Psoas muscle (tissue), 8 donors: ENCODE data around the gene KIRREL3. TPM values are rescaled to one million over a fixed set of nuclear protein-coding genes. Genes with fewer than 3 reads are reported as not detected.

Experiments
- ATAC-seq, 4 donors: fragments of 200-7000 bp; cut with Tn5 transposase; one replicate each; pipeline ENCODE4 v1.9.1; 2020; ENCODE audit warnings: moderate library complexity in 3 of 4, mild to moderate bottlenecking in 2 of 4
- DNase-seq, 2 donors: peaks; one replicate each; pipeline ENCODE4 v3.0.0-alpha.2; 2020
- H3K27ac ChIP-seq: fragments of 200-600 bp; one replicate; pipeline ENCODE4 v1.8.0; 2022
- H3K27me3 ChIP-seq, 3 donors: fragments of 200-600 bp in 1 of 3; one replicate each; pipeline versions ENCODE4 v1.6.1 to v1.8.0; 2013 to 2022; ENCODE audit warnings: low read length in 2 of 3, mild to moderate bottlenecking in 2 of 3, moderate library complexity in 1 of 3; ENCODE audit not compliant: insufficient read depth in 3 of 3
- H3K36me3 ChIP-seq, 2 donors: fragments of 200-600 bp in 1 of 2; one replicate each; pipeline versions ENCODE4 v1.6.1 to v1.8.0; 2013 to 2022; ENCODE audit warnings: low read depth in 1 of 2, mild to moderate bottlenecking in 1 of 2, moderate library complexity in 1 of 2; ENCODE audit not compliant: insufficient read depth in 1 of 2
- H3K4me1 ChIP-seq: fragments of 200-600 bp; one replicate; pipeline ENCODE4 v1.8.0; 2022
- H3K4me3 ChIP-seq: fragments of 200-600 bp; one replicate; pipeline ENCODE4 v1.8.0; 2022; ENCODE audit warnings: mild to moderate bottlenecking
- H3K9me3 ChIP-seq: fragments of 200-600 bp; one replicate; pipeline ENCODE4 v1.8.0; 2022
- WGBS, 3 donors: extraction: QIAGEN DNeasy Blood & Tissue Kit; methylation state at CpG; one replicate each; pipeline versions ENCODE4 v1.1.6 to v1.1.7; 2013; 5-methylcytosine and 5-hydroxymethylcytosine counted together
- intact Hi-C, 2 donors: fragments of 100-400 bp; cut with DNase I; formaldehyde crosslinking; loops; one replicate each; pipeline versions ENCODE4 v1.11.0 to v1.14.2; 2022
- polyA plus RNA-seq, 3 donors: library from polyadenylated mRNA; stranded (reverse); fragments of 200-250 nt; gene quantifications; one replicate each; pipeline ENCODE4 v1.2.3, GENCODE V29; 2013
- total RNA-seq, 4 donors: library from RNA; stranded (reverse); fragmentation: NEBNext Ultra II Directional in 2 of 4; extraction: Animal tissue kit (Norgen Biotek cat#: 25700) in 2 of 4; gene quantifications; one replicate each; pipeline versions ENCODE4 v1.2.1 to v1.2.4, GENCODE V29; 2021 to 2023
- TF ChIP-seq, protein P1 (sequence below): fragments of 200-600 bp; IDR thresholded peaks from one replicate; pipeline ENCODE4 v1.8.0; 2022; ENCODE audit warnings: antibody characterized with exemption
- donor health status: healthy with polysubstance abuse.
- donor health status: DM: no; HTN: no; CAD: no; lungs with moderate emphysema.
- donor health status: Bipolar disorder and iron deficiency.
- donor health status: healthy.
- donor health status: DM: yes; HTN: yes; CAD: no.
- donor health status: DM: no; HTN: no; CAD: no.
- donor health status: DM: no; HTN: no; CAD: no.
- donor health status: DM: yes; HTN: yes; CAD: no.

KIRREL3 gene
- total and polyA plus RNA-seq, 7 donors: 0.04 TPM; not detected in 6

DNA sequence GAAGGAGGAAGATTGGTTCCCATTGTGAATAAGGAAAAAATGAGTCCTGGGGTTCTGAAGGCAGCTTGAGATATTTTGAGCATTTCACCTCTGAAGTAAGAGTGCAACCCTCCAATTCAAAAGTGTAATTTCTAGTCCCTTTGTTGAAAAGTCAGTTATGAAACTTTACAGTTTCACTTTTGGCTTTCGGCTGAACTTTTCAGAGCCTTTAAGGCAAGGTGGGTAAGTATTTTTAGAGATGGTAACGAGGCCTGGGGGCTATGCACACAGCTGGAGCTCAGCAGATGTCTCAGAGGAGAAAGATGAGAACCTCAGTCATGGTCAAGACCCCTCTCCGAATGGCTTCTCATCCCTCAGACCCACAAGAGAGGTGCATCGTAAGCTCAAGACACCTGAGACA lies 267.6 kb downstream of the KIRREL3 start:
- Histone ChIP-seq H3K9me3 (no peaks in the 10 kb centered on the region), H3K27me3 (peaks cover 0 to 4% (median 3%) of the 10 kb centered on the region in 3 donors), H3K4me1 (no peaks in the 10 kb centered on the region), H3K36me3 (no peaks in the 10 kb centered on the region), H3K4me3 (no peak overlapping the region), H3K27ac (no peak overlapping the region)
- TF ChIP-seq, protein P1, sequence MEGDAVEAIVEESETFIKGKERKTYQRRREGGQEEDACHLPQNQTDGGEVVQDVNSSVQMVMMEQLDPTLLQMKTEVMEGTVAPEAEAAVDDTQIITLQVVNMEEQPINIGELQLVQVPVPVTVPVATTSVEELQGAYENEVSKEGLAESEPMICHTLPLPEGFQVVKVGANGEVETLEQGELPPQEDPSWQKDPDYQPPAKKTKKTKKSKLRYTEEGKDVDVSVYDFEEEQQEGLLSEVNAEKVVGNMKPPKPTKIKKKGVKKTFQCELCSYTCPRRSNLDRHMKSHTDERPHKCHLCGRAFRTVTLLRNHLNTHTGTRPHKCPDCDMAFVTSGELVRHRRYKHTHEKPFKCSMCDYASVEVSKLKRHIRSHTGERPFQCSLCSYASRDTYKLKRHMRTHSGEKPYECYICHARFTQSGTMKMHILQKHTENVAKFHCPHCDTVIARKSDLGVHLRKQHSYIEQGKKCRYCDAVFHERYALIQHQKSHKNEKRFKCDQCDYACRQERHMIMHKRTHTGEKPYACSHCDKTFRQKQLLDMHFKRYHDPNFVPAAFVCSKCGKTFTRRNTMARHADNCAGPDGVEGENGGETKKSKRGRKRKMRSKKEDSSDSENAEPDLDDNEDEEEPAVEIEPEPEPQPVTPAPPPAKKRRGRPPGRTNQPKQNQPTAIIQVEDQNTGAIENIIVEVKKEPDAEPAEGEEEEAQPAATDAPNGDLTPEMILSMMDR: no peak
- DNase-seq (no peak), ATAC-seq (no peak)
- 57 to 72% (median 67%) methylated on average over 4 of the region's 4 CpGs for WGBS, 3 donors
- intact Hi-C loops: no loop called here

DNA sequence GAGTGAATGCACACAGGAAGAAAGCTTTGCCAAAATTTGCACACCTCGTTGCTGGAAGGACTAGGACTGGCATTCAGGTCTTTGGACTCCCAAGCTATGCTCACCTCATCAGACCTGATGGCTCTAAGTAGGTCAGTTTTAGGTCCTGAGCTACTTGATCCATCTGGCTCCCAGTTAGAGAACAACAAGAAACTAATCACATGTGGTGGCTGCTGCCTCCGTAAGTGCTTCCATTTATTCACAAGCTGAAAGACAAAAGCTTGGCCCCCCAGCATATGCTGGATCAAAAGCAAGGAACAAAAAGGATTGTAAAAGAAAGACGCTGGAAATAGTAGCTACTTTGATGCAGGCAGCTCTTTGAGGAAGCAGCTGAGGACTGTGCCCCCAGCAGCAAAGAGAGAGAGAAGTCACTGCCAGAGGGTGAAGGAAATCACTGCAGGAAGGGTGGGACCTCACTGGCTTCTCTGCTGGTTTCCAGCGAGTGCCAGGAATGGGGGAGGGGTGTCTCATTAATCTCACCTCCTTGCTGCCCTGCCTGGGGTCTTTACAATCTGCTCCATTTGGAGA lies 268.9 kb downstream of the KIRREL3 start:
- no peaks in the 10 kb centered on the region for H3K36me3 ChIP-seq
- ATAC-seq (no peak), DNase-seq (no peak)
- H3K4me3 ChIP-seq: no peak overlapping the region
- H3K27me3 ChIP-seq: peaks cover 0 to 4% (median 1%) of the 10 kb centered on the region in 3 donors
- H3K27ac ChIP-seq: no peak overlapping the region
- WGBS, 3 donors: 31 to 53% (median 43%) methylated on average over 4 of the region's 4 CpGs
- no peaks in the 10 kb centered on the region for H3K9me3 ChIP-seq
- intact Hi-C loops: no loop called here
- no peaks in the 10 kb centered on the region for H3K4me1 ChIP-seq
- TF ChIP-seq, protein P1: no peak

DNA sequence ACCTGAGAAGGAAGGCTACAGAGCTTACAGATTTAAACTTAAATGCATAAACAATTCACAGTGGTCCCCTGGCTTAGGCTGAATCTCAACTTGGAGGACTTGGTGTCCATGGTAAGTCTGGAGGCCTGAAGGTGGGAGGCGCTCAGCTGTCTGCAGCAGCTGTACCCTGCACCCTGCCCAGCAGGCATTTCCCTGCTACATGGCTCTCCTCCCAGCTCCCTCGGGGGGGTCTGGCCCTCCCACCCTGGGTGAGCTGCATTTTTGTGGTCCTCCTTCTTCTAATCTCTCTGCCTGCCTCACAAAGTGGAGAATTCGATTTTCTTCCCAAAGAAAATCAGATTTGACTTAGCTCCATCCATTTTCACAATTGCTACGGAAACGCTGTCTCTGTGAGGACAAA lies 273.2 kb downstream of the KIRREL3 start:
- DNase-seq (no peak), ATAC-seq (no peak)
- no peak overlapping the region for H3K4me3 ChIP-seq
- no peaks in the 10 kb centered on the region for H3K9me3 ChIP-seq
- intact Hi-C loops: no loop called here
- 42 to 46% (median 45%) methylated on average over 5 of the region's 5 CpGs for WGBS, 3 donors
- TF ChIP-seq, protein P1: no peak
- no peaks in the 10 kb centered on the region for H3K36me3 ChIP-seq
- H3K27me3 ChIP-seq: peaks cover 0 to 4% (median 1%) of the 10 kb centered on the region in 3 donors
- H3K27ac ChIP-seq: no peak overlapping the region
- H3K4me1 ChIP-seq: no peaks in the 10 kb centered on the region

DNA sequence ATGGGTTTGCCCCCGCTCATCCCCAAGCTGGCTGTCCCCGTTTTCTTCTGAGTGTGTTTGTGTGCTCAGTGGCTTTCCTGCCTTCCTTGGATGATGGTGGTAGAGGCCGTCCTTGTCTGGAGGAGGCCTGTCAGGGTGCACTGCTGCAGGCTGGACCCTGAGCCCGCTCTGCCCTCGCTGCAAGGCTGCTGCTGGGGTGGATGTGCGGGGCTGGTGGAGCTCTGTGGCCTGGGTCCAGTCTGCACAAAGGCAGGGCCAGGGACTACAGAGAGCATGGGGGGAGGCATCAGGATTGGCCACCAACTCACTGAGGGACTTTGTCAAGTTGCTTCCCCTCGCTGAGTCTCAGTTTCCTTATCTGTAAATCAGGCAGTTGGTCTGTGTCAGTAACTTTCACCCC lies 275.0 kb downstream of the KIRREL3 start:
- intact Hi-C loops: no loop called here
- Histone ChIP-seq H3K9me3 (no peaks in the 10 kb centered on the region), H3K27me3 (peaks cover 0 to 3% (median 1%) of the 10 kb centered on the region in 3 donors), H3K4me3 (no peak overlapping the region), H3K4me1 (no peaks in the 10 kb centered on the region), H3K36me3 (no peaks in the 10 kb centered on the region), H3K27ac (no peak overlapping the region)
- TF ChIP-seq, protein P1: no peak
- DNase-seq: no peak
- ATAC-seq: no peak
- 91 to 97% (median 95%) methylated on average over 7 of the region's 7 CpGs for WGBS, 3 donors

DNA sequence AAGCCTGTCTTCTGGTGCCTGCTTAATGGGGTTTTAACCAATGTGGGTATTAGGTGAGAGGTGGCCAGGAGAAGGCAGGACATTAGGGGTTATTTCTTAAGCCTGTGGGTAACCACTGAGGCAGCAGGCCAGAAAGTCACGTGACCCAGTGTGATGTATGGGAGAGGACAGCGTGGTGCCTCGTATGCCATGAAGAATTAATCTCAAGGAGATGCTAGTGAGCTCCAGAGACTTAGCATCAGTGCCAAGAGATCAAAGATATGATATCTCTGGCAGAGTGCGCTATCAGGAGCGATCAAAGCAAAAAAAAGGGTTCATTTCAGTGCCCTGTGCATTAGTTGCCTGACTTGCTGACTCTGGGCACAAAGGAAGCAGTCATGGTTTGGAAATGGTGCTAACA lies 275.5 kb downstream of the KIRREL3 start:
- WGBS, 3 donors: 85 to 88% (median 87%) methylated on average over 5 of the region's 5 CpGs
- Histone ChIP-seq H3K27me3 (peaks cover 0 to 1% (median 0%) of the 10 kb centered on the region in 3 donors), H3K27ac (no peak overlapping the region), H3K9me3 (no peaks in the 10 kb centered on the region), H3K4me1 (no peaks in the 10 kb centered on the region), H3K4me3 (no peak overlapping the region), H3K36me3 (no peaks in the 10 kb centered on the region)
- ATAC-seq (no peak), DNase-seq (no peak)
- intact Hi-C loops: no loop called here
- TF ChIP-seq, protein P1: no peak
